H1 (cell line): ENCODE data around the gene ADCY6. TPM values are rescaled to one million over a fixed set of nuclear protein-coding genes. Genes with fewer than 3 reads are reported as not detected.

Experiments used
- CHD7 ChIP-seq: fragments of 300-600 bp; sonication (generic); IDR thresholded peaks from 2 replicates; pipeline ENCODE4 v1.7.1; 2012; ENCODE audit warnings: low read length, moderate library complexity, mild to moderate bottlenecking, inconsistent platforms; ENCODE audit not compliant: insufficient replicate concordance
- GABPA ChIP-seq: IDR thresholded peaks from 2 replicates; pipeline ENCODE4 v1.6.1; 2011; ENCODE audit warnings: mild to moderate bottlenecking, low read length, moderate library complexity, borderline replicate concordance; ENCODE audit not compliant: insufficient read depth
- polyA plus RNA-seq, 7 experiments: library from polyadenylated mRNA; depleted of rRNA in 3 of 7; stranded (reverse) in 5 of 7; unstranded in 2 of 7; fragments of >200 nt in 5 of 7; fragments of 200-250 nt in 2 of 7; gene quantifications; 1 replicate in 5 of 7; 2 replicates in 1 of 7; 4 replicates in 1 of 7; pipeline versions ENCODE4 v1.2.1 to v1.2.3, GENCODE V29; 2011 to 2013; ENCODE audit warnings: missing spikeins in 2 of 7, mixed read lengths in 2 of 7
- total RNA-seq: library from RNA; stranded (reverse); fragmentation: NEBNext Ultra II Directional; extraction: Animal tissue kit (Norgen Biotek cat#: 25700); gene quantifications from 2 replicates; pipeline ENCODE4 v1.2.1, GENCODE V29; 2021

The ADCY6 gene
- total and polyA plus RNA-seq, 2 of the 8 experiments (the other 6 are each of a cell fraction or from before 2014, with no cell fraction given): 11.7 to 17.5 TPM

- no peak for TF ChIP-seq GABPA
- TF ChIP-seq CHD7: no peak
Observed at GRCh38 chr12:48794870-48795269, 6.0 kb upstream of the ADCY6 start (continued).
